Activated CD4-positive, alpha-beta T cell treated with anti-CD3 and anti-CD28 coated beads for 36 hours (primary cell): ENCODE results near the gene SMCO2. TPM values are rescaled to one million over a fixed set of nuclear protein-coding genes. Genes with fewer than 3 reads are reported as not detected.

Experiments
- ATAC-seq: fragments of 200-7000 bp; cut with Tn5 transposase; one replicate; pipeline ENCODE4 v1.10.0; 2021; ENCODE audit warnings: mild to moderate bottlenecking, moderate library complexity
- CTCF ChIA-PET: fragments of 350-600 bp; sonication (Branson Sonifier 250); formaldehyde crosslinking; loops from one replicate; lab custom pipeline; 2021; ENCODE audit warnings: antibody characterized with exemption; lab: Charles Lee
- POLR2A ChIA-PET: fragments of 350-600 bp; sonication (Branson Sonifier 250); formaldehyde crosslinking; loops from one replicate; lab custom pipeline; 2021; ENCODE audit warnings: antibody characterized with exemption, inconsistent platforms; lab: Charles Lee
- DNase-seq: peaks from one replicate; pipeline ENCODE4 v3.0.0-alpha.2; 2020
- H3K27ac Mint-ChIP-seq: one replicate; pipeline ENCODE4 v1.8.0; 2021; ENCODE audit warnings: mixed read lengths
- H3K27me3 Mint-ChIP-seq: one replicate; pipeline ENCODE4 v1.8.0; 2021; ENCODE audit warnings: mixed read lengths
- H3K36me3 Mint-ChIP-seq: one replicate; pipeline ENCODE4 v1.8.0; 2021; ENCODE audit warnings: low read depth, mixed read lengths
- H3K4me1 Mint-ChIP-seq: one replicate; pipeline ENCODE4 v1.8.0; 2021; ENCODE audit warnings: mixed read lengths
- H3K4me3 Mint-ChIP-seq: one replicate; pipeline ENCODE4 v1.8.0; 2021; ENCODE audit warnings: mild to moderate bottlenecking, moderate library complexity, mixed read lengths
- H3K9me3 Mint-ChIP-seq: one replicate; pipeline ENCODE4 v1.8.0; 2021; ENCODE audit warnings: low read depth, mixed read lengths
- intact Hi-C, 2 experiments: fragments of 100-400 bp; cut with DNase I in 1 of 2; cut with micrococcal nuclease in 1 of 2; formaldehyde crosslinking; loops; one replicate each; pipeline versions ENCODE4 v1.14.2 to v1.15.1; 2022 to 2024; cut with DNase I, micrococcal nuclease
- total RNA-seq, 2 experiments: library from RNA; stranded (reverse); gene quantifications; one replicate each; pipeline ENCODE4 v1.2.3, GENCODE V29; 2021

SMCO2 gene
- total RNA-seq, 2 experiments from 2014 or later, result 0.23 TPM; not detected in 1

DNA sequence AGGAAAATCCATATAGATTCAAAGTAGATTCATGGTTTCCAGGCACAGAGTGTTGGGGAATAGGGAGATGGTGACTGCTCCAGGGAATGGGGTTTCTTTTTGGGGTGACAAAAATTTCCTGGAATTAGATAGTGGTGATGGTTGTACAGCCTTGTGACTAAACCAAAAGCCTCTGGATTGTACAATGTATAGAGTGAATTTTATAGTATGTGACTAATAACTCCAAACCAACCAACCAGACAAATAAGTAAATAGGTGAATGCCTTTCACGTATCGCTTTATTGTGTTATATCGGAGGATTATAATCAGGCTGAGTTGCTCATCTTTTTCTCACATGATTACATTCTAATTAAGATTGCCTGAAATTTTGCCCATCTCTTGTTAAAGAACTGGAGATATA lies 52.8 kb downstream of the SMCO2 start:
- H3K27me3 Mint-ChIP-seq, result peaks cover 50% of the 10 kb centered on the region
- H3K4me1 Mint-ChIP-seq, result peaks cover 26% of the 10 kb centered on the region
- ATAC-seq (no peak), DNase-seq (no peak)
- H3K9me3 Mint-ChIP-seq, result peaks cover 3% of the 10 kb centered on the region
- CTCF ChIA-PET, result no interaction called here
- H3K27ac Mint-ChIP-seq, result no peak overlapping the region
- POLR2A ChIA-PET, result no interaction called here
- no peaks in the 10 kb centered on the region for H3K36me3 Mint-ChIP-seq
- no peak overlapping the region for H3K4me3 Mint-ChIP-seq
- intact Hi-C loops, result loop anchor here in 1 of 2 experiments (2.0 kb wide), 3 partner anchors 25 to 37 kb away; partner anchors contain the start of gene PPFIBP1

DNA sequence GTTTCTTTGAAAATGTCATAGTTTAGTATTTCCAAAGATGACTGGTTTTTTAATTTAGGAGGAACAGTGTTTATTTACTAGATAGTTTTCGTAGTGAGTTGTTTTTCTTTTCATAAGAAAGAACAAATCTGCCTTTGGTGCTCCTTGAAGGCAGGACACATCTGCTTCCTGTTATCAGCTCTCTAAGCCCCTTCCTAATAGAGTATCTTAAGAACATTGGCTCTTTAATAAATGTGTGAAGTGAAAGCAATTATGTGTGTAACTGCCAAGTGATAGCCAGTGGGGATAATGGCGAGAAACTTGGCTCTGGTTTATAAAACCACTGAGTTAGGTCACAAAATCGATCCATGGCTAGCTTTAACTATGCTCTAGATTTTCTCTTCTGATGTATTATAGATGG lies 54.0 kb downstream of the SMCO2 start:
- no peak overlapping the region for H3K4me3 Mint-ChIP-seq
- H3K27ac Mint-ChIP-seq, result no peak overlapping the region

DNA sequence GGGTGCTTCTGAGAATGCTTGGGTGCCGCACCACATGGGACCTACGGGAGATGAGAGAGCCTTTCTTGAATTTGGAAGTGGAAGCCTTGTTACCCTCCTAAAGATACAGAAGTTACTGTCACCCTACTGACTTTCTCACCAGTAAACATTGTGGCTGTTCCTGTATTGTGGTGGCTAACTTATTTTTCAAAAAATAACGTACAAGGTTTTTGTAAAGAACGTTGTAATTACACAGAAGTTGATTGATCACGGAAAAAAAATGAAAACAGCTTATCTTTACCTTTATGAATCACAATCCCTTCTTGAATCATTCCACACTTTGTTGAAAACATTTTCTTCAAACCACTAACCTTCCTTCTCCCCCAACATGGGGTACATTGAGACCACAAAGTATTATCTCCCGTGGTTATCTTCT lies 55.5 kb downstream of the SMCO2 start:
- no peak overlapping the region for H3K27ac Mint-ChIP-seq
- DNase-seq, result peak; percentile 13
- intact Hi-C loops, result no loop called here
- peaks cover 26% of the 10 kb centered on the region for H3K4me1 Mint-ChIP-seq
- peak; percentile 40 for ATAC-seq
- peaks cover 45% of the 10 kb centered on the region for H3K27me3 Mint-ChIP-seq
- H3K9me3 Mint-ChIP-seq, result peaks cover 3% of the 10 kb centered on the region
- ChIA-PET POLR2A (interaction anchor here (0.6 kb wide), 1 partner anchor 627 kb away, joined by 3 read pairs; no protein-coding TSS in a partner anchor), CTCF (interaction anchor here (1.3 to 1.4 kb wide), 2 partner anchors 22 to 67 kb away, joined by 3 to 5 read pairs; partner anchors contain the start of gene PPFIBP1)
- no peaks in the 10 kb centered on the region for H3K36me3 Mint-ChIP-seq
- H3K4me3 Mint-ChIP-seq, result no peak overlapping the region

More for the DNA sequence above, 54.0 kb downstream of the SMCO2 start:
- ATAC-seq (no peak), DNase-seq (no peak)
- Mint-ChIP-seq H3K27me3 (peaks cover 48% of the 10 kb centered on the region), H3K9me3 (peaks cover 3% of the 10 kb centered on the region), H3K4me1 (peaks cover 26% of the 10 kb centered on the region), H3K36me3 (no peaks in the 10 kb centered on the region)
- intact Hi-C loops, result no loop called here
- POLR2A ChIA-PET, result no interaction called here
- CTCF ChIA-PET, result no interaction called here

DNA sequence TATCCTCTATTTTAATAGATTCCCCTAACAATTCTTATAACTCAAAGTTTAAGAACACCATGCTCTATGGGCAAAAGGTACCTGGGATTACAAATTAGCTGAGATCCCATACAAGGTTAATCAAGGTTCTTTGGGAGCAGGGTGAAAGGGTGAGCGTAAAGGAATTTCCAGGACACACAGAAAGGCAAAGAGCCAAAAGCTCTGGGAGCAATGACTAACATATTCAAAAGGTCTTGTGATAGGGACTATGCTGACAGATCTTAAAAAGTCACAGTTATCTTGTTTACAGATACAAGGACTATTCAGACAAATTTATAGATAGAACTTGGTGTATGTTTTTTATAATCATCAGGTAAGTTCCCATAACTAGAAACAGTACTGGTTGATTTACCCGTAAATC lies 58.0 kb downstream of the SMCO2 start:
- Mint-ChIP-seq H3K36me3 (no peaks in the 10 kb centered on the region), H3K9me3 (peaks cover 3% of the 10 kb centered on the region), H3K27me3 (peaks cover 30% of the 10 kb centered on the region), H3K4me1 (peaks cover 15% of the 10 kb centered on the region), H3K4me3 (no peak overlapping the region), H3K27ac (no peak overlapping the region)
- ATAC-seq (no peak), DNase-seq (no peak)
- ChIA-PET CTCF (interaction anchor here (1.7 kb wide), 1 partner anchor 18 kb away, joined by 4 read pairs; no protein-coding TSS in a partner anchor), POLR2A (no interaction called here)
- intact Hi-C loops, result no loop called here

DNA sequence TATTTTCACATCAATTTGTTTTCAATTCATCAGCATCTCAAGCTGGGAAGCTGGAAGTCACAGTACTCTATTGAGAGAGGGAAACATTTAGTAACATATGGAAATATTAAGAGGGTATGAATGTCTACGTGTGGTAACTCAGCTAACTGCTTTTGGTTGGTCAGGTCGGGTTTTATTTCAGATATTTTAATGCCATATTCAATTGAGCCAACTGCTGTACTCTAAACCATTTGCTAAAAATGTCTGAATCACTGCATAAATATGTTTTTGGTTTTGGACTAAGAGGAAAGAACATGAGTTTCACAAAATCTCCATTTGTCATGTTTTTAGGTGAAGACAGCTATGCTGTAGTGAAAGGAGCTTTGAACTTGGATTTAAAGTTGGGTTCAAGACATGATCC lies 58.6 kb downstream of the SMCO2 start:
- CTCF ChIA-PET, result interaction anchor here (1.7 kb wide), 1 partner anchor 18 kb away, joined by 4 read pairs; no protein-coding TSS in a partner anchor
- POLR2A ChIA-PET, result no interaction called here
- intact Hi-C loops, result no loop called here
- DNase-seq (no peak), ATAC-seq (no peak)
- Mint-ChIP-seq H3K4me3 (no peak overlapping the region), H3K36me3 (no peaks in the 10 kb centered on the region), H3K4me1 (peaks cover 15% of the 10 kb centered on the region), H3K27ac (no peak overlapping the region), H3K9me3 (peaks cover 3% of the 10 kb centered on the region), H3K27me3 (peaks cover 27% of the 10 kb centered on the region)

DNA sequence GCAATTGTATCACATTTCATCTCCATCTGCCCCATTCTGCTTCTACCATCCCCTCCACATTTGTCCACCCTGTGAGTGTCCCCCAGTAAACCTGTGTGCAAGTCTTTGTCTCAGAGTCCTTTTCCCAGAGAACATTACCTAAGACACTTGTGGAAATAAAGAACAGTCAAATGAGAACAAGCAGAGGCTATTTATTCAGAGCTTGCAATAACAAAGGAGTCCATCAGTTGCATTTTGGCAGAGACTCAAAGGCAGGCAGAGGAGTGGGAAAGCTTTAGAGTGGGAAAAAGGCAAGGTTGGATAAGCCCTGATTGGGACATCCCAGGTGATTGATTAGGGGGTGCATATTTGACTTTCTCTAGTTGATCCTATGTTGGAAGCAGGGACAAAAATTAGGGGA lies 59.2 kb downstream of the SMCO2 start:
- Mint-ChIP-seq H3K4me1 (peaks cover 15% of the 10 kb centered on the region), H3K27ac (no peak overlapping the region), H3K27me3 (peaks cover 23% of the 10 kb centered on the region), H3K36me3 (no peaks in the 10 kb centered on the region), H3K9me3 (peaks cover 3% of the 10 kb centered on the region), H3K4me3 (no peak overlapping the region)
- DNase-seq (no peak), ATAC-seq (no peak)
- POLR2A ChIA-PET, result no interaction called here
- intact Hi-C loops, result no loop called here
- CTCF ChIA-PET, result interaction anchor here (1.7 kb wide), 1 partner anchor 17 kb away, joined by 4 read pairs; no protein-coding TSS in a partner anchor

DNA sequence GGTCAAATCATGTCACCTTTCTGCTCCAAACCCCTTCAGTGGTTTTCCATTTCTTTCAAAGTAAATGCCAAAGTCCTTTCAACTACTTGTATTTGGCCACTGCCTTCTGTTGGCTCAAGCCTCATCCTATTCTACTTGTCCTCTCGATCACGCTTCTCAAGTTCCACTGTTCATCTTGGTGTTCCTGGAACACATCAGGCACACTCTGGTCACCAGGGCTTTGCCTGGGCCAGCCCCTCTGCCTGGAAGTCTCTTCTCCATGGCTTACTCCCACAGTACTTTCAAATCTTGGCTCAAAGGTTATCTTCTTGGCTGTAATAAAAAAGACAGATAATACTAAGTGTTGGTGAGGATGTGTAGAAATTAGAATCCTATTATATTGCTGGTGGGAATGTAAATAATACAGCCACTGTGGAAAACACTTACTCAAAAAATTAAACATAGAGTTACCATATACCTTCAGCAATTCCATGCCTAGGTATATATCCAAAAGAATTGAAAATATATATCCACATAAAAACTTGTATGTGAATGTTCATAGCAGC lies 60.2 kb downstream of the SMCO2 start:
- DNase-seq (no peak), ATAC-seq (no peak)
- Mint-ChIP-seq H3K36me3 (no peaks in the 10 kb centered on the region), H3K4me1 (peaks cover 11% of the 10 kb centered on the region), H3K27me3 (peaks cover 27% of the 10 kb centered on the region), H3K9me3 (peaks cover 3% of the 10 kb centered on the region), H3K27ac (no peak overlapping the region), H3K4me3 (no peak overlapping the region)
- intact Hi-C loops, result no loop called here
- ChIA-PET CTCF (no interaction called here), POLR2A (no interaction called here)

DNA sequence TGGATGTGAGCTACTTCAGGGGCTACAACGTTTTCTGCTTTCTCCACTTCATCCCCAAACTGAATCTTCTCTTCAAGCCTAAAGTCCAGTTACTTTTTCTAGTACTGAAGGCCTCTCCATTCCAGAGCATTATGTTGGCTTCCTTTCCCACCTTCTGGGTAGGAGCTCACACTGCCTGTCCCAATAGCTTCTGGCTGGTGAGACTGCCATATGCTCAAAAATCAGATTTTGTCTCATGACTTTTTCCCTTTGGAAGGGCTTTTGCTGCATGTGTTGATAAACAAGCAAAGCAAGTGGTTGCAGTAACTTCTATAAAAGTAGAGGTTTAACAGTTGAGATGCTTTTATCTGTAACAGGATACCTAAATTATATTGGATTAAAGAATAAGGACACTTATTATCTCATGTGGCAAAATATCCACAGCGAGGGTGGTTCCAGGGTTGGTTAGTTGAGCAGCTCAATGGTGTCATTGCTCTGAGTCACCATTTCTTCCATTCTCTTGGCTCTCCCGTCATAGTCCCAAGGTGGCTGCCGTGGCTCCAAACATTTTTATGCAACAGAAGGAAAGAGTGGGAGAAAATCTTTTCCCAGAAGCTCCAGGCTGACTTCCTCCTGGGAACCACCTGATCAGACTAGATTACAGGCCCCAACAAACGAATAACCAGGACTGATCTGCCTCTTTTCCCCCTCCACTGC lies 62.3 kb downstream of the SMCO2 start:
- no peaks in the 10 kb centered on the region for H3K36me3 Mint-ChIP-seq
- intact Hi-C loops, result no loop called here
- H3K4me1 Mint-ChIP-seq, result no peaks in the 10 kb centered on the region
- ChIA-PET POLR2A (no interaction called here), CTCF (interaction anchor here (0.6 to 0.8 kb wide), 2 partner anchors 22 to 75 kb away, joined by 3 to 6 read pairs; no protein-coding TSS in a partner anchor)
- peaks cover 23% of the 10 kb centered on the region for H3K27me3 Mint-ChIP-seq
- no peaks in the 10 kb centered on the region for H3K9me3 Mint-ChIP-seq
- ATAC-seq (no peak), DNase-seq (no peak)
- H3K27ac Mint-ChIP-seq, result no peak overlapping the region
- H3K4me3 Mint-ChIP-seq, result no peak overlapping the region

DNA sequence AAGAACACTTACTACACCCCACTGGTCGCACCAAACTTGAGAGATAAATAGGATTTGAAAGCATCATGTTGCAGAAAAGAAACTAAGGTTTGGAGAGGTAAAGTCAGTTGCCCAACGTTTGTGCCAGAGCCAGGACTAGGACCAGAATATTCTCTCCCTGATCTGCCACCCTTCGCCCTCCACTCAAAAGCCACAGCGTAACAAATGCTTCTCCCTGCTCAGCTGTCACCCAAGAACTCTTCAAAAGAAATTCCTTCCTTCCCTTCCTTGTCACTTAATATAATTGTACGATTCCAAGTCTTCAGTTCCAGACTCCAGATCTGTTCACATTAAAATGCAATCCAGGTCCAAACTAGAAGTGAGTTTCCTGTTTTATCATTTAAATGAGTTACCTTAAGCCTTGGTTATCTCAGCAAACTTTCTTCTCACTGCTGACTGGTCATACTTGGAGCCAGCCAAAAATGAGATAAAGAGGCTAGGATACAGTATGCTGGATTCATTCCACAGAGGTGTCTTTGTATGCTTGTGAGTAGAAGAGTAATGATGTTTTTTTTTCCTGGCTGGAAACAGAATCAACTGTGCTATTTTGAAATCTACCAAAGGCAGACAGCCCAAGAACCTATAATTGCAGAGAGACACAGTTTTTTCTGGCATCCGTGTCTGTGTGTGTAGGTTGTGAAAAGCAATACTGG lies 64.6 kb downstream of the SMCO2 start:
- no peaks in the 10 kb centered on the region for H3K9me3 Mint-ChIP-seq
- H3K27me3 Mint-ChIP-seq, result peaks cover 14% of the 10 kb centered on the region

DNA sequence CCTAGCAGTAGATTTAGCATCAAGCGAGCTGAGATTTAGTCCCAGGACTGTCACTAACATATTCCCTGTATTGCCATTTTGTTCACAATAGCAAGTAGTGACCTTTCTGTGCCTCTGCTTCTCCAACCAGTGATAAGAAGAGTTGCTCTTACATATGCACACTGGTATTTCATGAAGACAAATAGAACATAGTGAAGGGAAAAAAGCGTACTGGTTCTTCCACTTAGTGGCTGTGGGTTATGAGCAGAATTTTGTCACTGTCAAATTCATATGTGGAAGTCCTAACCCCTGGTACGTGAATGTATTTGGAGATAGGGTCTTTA lies 65.1 kb downstream of the SMCO2 start:
- no peak overlapping the region for H3K27ac Mint-ChIP-seq
- H3K4me3 Mint-ChIP-seq, result no peak overlapping the region
- no peaks in the 10 kb centered on the region for H3K9me3 Mint-ChIP-seq
- ATAC-seq (no peak), DNase-seq (no peak)
- intact Hi-C loops, result no loop called here
- H3K36me3 Mint-ChIP-seq, result no peaks in the 10 kb centered on the region
- no peaks in the 10 kb centered on the region for H3K4me1 Mint-ChIP-seq
- ChIA-PET CTCF (interaction anchor here (0.6 kb wide), 1 partner anchor 150 kb away, joined by 3 read pairs; no protein-coding TSS in a partner anchor), POLR2A (no interaction called here)
- peaks cover 14% of the 10 kb centered on the region for H3K27me3 Mint-ChIP-seq

More for the DNA sequence above, 64.6 kb downstream of the SMCO2 start:
- no peaks in the 10 kb centered on the region for H3K36me3 Mint-ChIP-seq
- DNase-seq (no peak), ATAC-seq (no peak)
- no peak overlapping the region for H3K4me3 Mint-ChIP-seq
- CTCF ChIA-PET, result interaction anchor here (0.6 kb wide), 1 partner anchor 151 kb away, joined by 3 read pairs; no protein-coding TSS in a partner anchor
- no peak overlapping the region for H3K27ac Mint-ChIP-seq
- POLR2A ChIA-PET, result no interaction called here
- no peaks in the 10 kb centered on the region for H3K4me1 Mint-ChIP-seq
- intact Hi-C loops, result no loop called here

DNA sequence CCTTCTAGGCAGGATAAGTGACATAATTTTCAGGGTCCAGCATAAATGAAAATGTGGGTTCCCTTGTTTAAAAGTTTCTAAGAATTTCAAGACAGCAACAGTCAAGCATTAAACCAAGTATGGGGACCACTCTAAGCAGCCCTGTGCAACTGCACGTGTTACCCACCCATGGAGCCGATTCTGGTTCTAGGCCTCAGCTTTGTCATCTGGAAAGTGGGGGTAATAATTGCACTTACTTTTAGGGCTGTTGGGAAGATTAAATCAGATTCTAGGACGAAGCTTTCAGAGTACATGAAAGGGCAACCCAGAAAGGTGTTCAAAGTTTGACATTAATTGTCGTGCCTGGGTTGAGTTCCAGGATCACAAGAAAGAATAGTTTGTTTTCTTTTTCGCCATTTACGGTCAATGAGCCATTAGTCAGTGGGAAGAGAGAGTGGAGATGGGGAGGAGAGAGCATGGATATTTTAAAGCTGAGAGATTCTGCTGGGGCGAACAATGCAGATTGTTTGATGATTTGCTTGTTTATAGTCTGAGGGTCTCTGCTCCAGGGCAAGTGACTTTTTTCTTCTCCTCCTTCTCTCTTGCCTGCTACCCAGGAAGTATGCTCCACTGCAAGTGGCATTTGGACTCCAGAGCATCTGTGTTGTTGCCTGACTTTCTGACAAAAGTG lies 66.8 kb downstream of the SMCO2 start:
- ChIA-PET POLR2A (no interaction called here), CTCF (interaction anchor here (0.7 to 0.8 kb wide), 2 partner anchors 11 to 27 kb away, joined by 3 read pairs; partner anchors contain the start of gene PPFIBP1)
- H3K4me3 Mint-ChIP-seq, result no peak overlapping the region
- ATAC-seq (no peak), DNase-seq (no peak)
- peaks cover 20% of the 10 kb centered on the region for H3K27me3 Mint-ChIP-seq
- intact Hi-C loops, result no loop called here
- no peaks in the 10 kb centered on the region for H3K9me3 Mint-ChIP-seq
- no peak overlapping the region for H3K27ac Mint-ChIP-seq
- H3K36me3 Mint-ChIP-seq, result no peaks in the 10 kb centered on the region
- H3K4me1 Mint-ChIP-seq, result no peaks in the 10 kb centered on the region
